CD8-positive, alpha-beta memory T cell (primary cell): Measurements from ENCODE around the gene CPNE2. TPM values are rescaled to one million over a fixed set of nuclear protein-coding genes. Genes with fewer than 3 reads are reported as not detected.
"Not testable (repeated sequence)": the region's sequence is repeated elsewhere in the genome, so short reads cannot be mapped to it uniquely, and the experiment has no call there.

Experiments
- CTCF ChIA-PET: fragments of 350-600 bp; sonication (Branson Sonifier 250); formaldehyde crosslinking; loops from one replicate; lab custom pipeline; 2021; ENCODE audit warnings: antibody characterized with exemption; lab: Charles Lee
- POLR2A ChIA-PET: fragments of 350-600 bp; sonication (Branson Sonifier 250); formaldehyde crosslinking; loops from one replicate; lab custom pipeline; 2021; ENCODE audit warnings: antibody characterized with exemption; lab: Charles Lee
- DNase-seq, 5 donors: peaks; one replicate each; pipeline versions ENCODE4 v3.0.0 to v3.0.0-alpha.2; 2020 to 2022; ENCODE audit warnings: mixed read lengths in 1 of 5
- H3K27ac ChIP-seq: one replicate; pipeline ENCODE4 v1.7.0; 2013; ENCODE audit warnings: low read depth, mild to moderate bottlenecking, low read length, moderate library complexity
- H3K27me3 ChIP-seq: 2 replicates; pipeline ENCODE4 v1.7.0; 2013; ENCODE audit warnings: low read length, mild to moderate bottlenecking; ENCODE audit not compliant: insufficient read depth, poor library complexity, severe bottlenecking
- H3K36me3 ChIP-seq: 2 replicates; pipeline ENCODE4 v1.7.0; 2013; ENCODE audit warnings: mild to moderate bottlenecking, low read length, moderate library complexity; ENCODE audit not compliant: insufficient read depth
- H3K4me1 ChIP-seq: 2 replicates; pipeline ENCODE4 v1.7.0; 2013; ENCODE audit warnings: mild to moderate bottlenecking, low read length, moderate library complexity; ENCODE audit not compliant: insufficient read depth
- H3K4me3 ChIP-seq: 2 replicates; pipeline ENCODE4 v1.7.0; 2013; ENCODE audit warnings: mild to moderate bottlenecking, low read length
- H3K9me3 ChIP-seq: 2 replicates; pipeline ENCODE4 v1.7.0; 2013; ENCODE audit warnings: mild to moderate bottlenecking, low read length
- H3K27ac Mint-ChIP-seq, 8 donors: one replicate each; pipeline ENCODE4 v1.8.0; 2020 to 2021; ENCODE audit warnings: mixed read lengths in 8 of 8, mild to moderate bottlenecking in 6 of 8, inconsistent platforms in 3 of 8, moderate library complexity in 3 of 8
- H3K27me3 Mint-ChIP-seq, 2 donors: one replicate each; pipeline ENCODE4 v1.8.0; 2020 to 2021; ENCODE audit warnings: mixed read lengths in 2 of 2, mild to moderate bottlenecking in 1 of 2, moderate library complexity in 1 of 2
- H3K36me3 Mint-ChIP-seq, 3 donors: one replicate each; pipeline ENCODE4 v1.8.0; 2020 to 2021; ENCODE audit warnings: mixed read lengths in 3 of 3, inconsistent platforms in 1 of 3, mild to moderate bottlenecking in 1 of 3
- H3K4me1 Mint-ChIP-seq, 3 donors: one replicate each; pipeline ENCODE4 v1.8.0; 2020 to 2021; ENCODE audit warnings: mixed read lengths in 3 of 3, inconsistent platforms in 1 of 3, mild to moderate bottlenecking in 1 of 3
- H3K4me3 Mint-ChIP-seq, 7 donors: one replicate each; pipeline ENCODE4 v1.8.0; 2020 to 2021; ENCODE audit warnings: mixed read lengths in 7 of 7, mild to moderate bottlenecking in 6 of 7, moderate library complexity in 4 of 7, inconsistent platforms in 2 of 7
- H3K9me3 Mint-ChIP-seq, 5 donors: one replicate each; pipeline ENCODE4 v1.8.0; 2020 to 2022; ENCODE audit warnings: mixed read lengths in 5 of 5, mild to moderate bottlenecking in 3 of 5, moderate library complexity in 2 of 5, inconsistent platforms in 1 of 5
- polyA plus RNA-seq: library from polyadenylated mRNA; unstranded; fragments of 300-500 nt; fragmentation: Illumina TruSeq; gene quantifications from one replicate; pipeline ENCODE4 v1.2.3, GENCODE V29; 2021
- total RNA-seq, 2 experiments: library from RNA; stranded (reverse); gene quantifications; one replicate each; pipeline ENCODE4 v1.2.3, GENCODE V29; 2021

Gene CPNE2
- total and polyA plus RNA-seq, 3 experiments from 2014 or later = 9.4 to 90.4 (median 9.4) TPM

DNA sequence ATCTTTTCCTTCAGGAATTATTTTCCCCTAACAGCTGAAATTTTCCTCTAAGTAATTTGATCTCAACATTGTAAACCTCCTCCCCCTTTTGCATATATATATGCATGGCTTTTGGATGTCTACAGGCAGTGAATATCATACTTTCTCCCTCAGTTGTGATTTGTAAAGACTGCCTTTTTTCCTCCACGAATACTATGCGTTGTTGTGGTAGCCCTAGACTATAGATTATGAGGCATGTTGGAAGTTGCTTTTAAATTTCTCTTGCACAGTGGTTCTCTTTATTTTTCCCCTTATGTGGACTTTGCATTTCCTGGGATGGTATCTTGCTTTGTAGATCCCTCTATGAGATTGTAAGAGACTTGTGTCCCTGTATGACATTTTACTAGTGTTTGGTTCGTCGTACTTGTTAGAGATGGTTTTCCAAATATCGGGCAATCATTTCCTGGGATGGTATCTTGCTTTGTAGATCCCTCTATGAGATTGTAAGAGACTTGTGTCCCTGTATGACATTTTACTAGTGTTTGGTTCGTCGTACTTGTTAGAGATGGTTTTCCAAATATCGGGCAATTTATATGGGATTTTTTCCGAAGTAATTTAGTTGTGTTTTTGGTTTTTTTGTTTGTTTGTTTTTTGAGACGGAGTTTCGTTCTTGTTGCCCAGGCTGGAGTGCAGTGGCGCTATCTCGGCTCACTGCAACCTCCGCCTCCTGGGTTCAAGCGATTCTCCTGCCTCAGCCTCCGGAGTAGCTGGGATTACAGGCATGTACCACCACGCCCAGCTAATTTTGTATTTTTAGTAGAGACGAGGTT, 95.7 kb downstream of the CPNE2 start:
- H3K9me3 Mint-ChIP-seq, POLR2A ChIA-PET, H3K36me3 ChIP-seq, DNase-seq, H3K9me3 ChIP-seq, H3K27me3 ChIP-seq, H3K27me3 Mint-ChIP-seq, CTCF ChIA-PET: not testable (repeated sequence)
- Mint-ChIP-seq H3K36me3 (peaks cover 0 to 31% (median 0%) of the 10 kb centered on the region in 3 donors), H3K4me3 (peak overlapping the region; percentile 92 to 98 (median 94)), H3K27ac (peak overlapping the region; percentile 58 to 98 (median 94)), H3K4me1 (peaks cover 52 to 72% (median 66%) of the 10 kb centered on the region in 3 donors)
- Histone ChIP-seq H3K4me1 (peaks cover 21% of the 10 kb centered on the region), H3K4me3 (peak overlapping the region; percentile 85), H3K27ac (peak overlapping the region; percentile 83)

DNA sequence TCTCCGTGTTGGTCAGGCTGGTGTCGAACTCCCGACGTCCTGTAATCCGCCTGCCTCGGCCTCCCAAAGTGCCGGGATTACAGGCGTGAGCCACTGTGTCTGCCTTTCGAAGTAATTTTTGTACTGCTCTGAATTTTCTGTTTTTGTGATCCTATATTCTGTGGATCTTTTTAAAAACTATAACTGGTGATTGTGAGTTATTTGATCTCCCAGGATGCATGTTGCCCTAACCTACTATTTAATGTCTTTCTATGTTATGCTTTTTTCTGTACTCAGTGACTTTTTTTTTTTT, 96.3 kb downstream of the CPNE2 start:
- Histone ChIP-seq H3K9me3 (no peaks in the 10 kb centered on the region), H3K27ac (no peak overlapping the region), H3K4me1 (peaks cover 21% of the 10 kb centered on the region), H3K4me3 (no peak overlapping the region), H3K27me3 (no peaks in the 10 kb centered on the region), H3K36me3 (no peaks in the 10 kb centered on the region)
- CTCF ChIA-PET = no interaction called here
- Mint-ChIP-seq H3K9me3 (no peaks in the 10 kb centered on the region), H3K36me3 (peaks cover 0 to 33% (median 0%) of the 10 kb centered on the region in 3 donors), H3K4me1 (peaks cover 53 to 73% (median 69%) of the 10 kb centered on the region in 3 donors), H3K27ac (peak overlapping the region in 3 of 8 donors; percentile 6 to 91 (median 58)), H3K4me3 (peak overlapping the region in 6 of 7 donors; percentile 13 to 66 (median 36)), H3K27me3 (peaks cover 0 to 3% of the 10 kb centered on the region in 2 donors)
- POLR2A ChIA-PET = no interaction called here
- DNase-seq = no peak

DNA sequence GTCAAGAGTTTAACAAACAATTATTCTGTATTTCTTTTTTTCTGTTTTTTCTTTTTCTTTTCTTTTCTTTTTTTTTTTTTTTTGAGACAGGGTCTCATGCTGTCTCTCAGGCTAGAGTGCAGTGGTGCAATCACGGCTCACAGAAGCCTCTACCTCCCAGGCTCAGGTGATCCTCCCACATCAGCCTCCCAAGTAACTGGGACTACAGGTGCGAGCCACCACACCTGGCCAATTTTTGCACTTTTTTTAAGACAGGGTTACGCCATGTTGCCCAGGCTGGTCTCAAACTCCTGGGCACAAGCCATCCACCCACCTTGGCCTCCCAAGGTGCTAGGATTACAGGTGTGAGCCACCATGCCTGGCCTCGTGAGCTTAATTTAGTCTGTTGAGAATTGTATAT, 97.1 kb downstream of the CPNE2 start:
- DNase-seq, H3K27me3 Mint-ChIP-seq, H3K27ac ChIP-seq, H3K36me3 ChIP-seq, H3K27me3 ChIP-seq, H3K4me3 ChIP-seq, H3K9me3 ChIP-seq, POLR2A ChIA-PET, H3K9me3 Mint-ChIP-seq, CTCF ChIA-PET, H3K27ac Mint-ChIP-seq: not testable (repeated sequence)
- peaks cover 49 to 71% (median 66%) of the 10 kb centered on the region in 3 donors for H3K4me1 Mint-ChIP-seq
- H3K4me1 ChIP-seq = peaks cover 15% of the 10 kb centered on the region
- H3K36me3 Mint-ChIP-seq = peaks cover 0 to 35% (median 0%) of the 10 kb centered on the region in 3 donors
- H3K4me3 Mint-ChIP-seq = peak overlapping the region in 1 of 7 donors; percentile 18

DNA sequence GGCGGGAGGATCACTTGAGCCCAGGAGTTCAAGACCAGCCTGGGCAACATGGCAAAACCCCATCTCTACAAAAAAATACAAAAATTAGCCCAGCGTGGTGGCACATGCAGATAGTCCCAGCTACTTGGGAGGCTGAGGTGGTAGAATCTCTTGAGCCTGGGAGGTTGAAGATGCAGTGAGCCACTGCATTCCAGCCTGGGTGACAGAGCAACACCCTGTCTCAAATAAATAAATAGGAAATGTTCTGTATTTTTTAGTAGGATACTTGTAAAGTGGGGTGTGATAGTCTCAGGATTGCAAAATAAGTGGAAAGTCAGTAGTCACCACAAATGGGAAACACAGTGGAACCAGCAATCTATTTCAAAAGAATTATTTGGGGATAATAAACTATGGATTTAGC, 97.8 kb downstream of the CPNE2 start:
- Mint-ChIP-seq H3K27ac (no peak overlapping the region), H3K9me3 (no peaks in the 10 kb centered on the region), H3K4me1 (peaks cover 43 to 67% (median 60%) of the 10 kb centered on the region in 3 donors), H3K4me3 (peak overlapping the region in 1 of 7 donors; percentile 18), H3K36me3 (peaks cover 0 to 36% (median 0%) of the 10 kb centered on the region in 3 donors), H3K27me3 (peaks cover 0 to 3% of the 10 kb centered on the region in 2 donors)
- H3K36me3 ChIP-seq = no peaks in the 10 kb centered on the region
- POLR2A ChIA-PET = no interaction called here
- H3K4me1 ChIP-seq = peaks cover 9% of the 10 kb centered on the region
- no peak for DNase-seq
- H3K27ac ChIP-seq = no peak overlapping the region
- no peaks in the 10 kb centered on the region for H3K27me3 ChIP-seq
- H3K9me3 ChIP-seq = no peaks in the 10 kb centered on the region
- CTCF ChIA-PET = no interaction called here
- no peak overlapping the region for H3K4me3 ChIP-seq

DNA sequence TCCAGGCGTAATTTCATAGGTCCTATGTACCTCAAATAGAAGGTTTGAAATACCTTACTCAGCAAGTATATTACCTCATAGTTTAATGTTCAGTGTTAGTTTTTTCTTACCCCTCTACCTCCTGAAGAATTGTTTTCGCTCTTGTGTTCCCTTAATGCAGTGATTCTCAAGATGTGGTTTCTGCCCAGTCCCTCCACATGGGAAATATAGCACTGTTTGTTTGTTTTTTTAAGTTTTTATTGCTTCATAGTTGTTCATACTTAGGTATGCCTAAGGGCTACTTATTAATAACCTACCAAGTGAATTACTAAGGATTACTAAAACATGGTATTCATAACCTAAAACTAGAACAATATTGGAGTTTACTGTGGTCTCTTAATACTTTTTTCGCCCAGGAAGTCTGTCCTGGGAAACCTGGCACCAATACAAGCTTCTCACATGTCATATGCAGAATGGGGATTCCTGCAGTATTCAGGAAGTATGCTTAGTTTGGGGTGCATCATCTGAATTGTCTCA, 98.7 kb downstream of the CPNE2 start:
- Mint-ChIP-seq H3K4me3 (no peak overlapping the region), H3K27ac (peak overlapping the region in 1 of 8 donors; percentile 25)
- CTCF ChIA-PET = no interaction called here

DNA sequence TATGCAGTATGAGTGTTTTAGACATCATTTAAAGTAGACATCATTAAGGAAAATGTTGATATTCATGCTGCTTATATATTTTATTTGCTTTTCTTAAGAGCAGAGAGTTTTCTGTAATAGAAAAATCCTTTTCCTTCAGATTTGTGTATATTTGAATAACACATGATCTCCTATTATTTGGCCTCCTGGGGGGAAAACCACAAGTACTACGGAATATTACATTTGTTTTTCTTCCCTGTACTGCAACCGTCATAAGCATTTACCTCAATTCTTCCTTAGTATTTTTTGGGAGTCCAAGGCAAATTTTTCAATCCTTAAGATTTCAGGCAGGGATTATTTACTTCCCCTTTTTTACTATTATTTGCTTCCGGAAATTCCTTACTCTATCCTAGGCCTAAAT, 99.8 kb downstream of the CPNE2 start:
- ChIA-PET POLR2A (no interaction called here), CTCF (no interaction called here)
- Histone ChIP-seq H3K9me3 (no peaks in the 10 kb centered on the region), H3K36me3 (no peaks in the 10 kb centered on the region), H3K27ac (no peak overlapping the region), H3K4me1 (peaks cover 7% of the 10 kb centered on the region), H3K4me3 (no peak overlapping the region), H3K27me3 (no peaks in the 10 kb centered on the region)
- Mint-ChIP-seq H3K36me3 (peaks cover 0 to 31% (median 3%) of the 10 kb centered on the region in 3 donors), H3K27ac (no peak overlapping the region), H3K4me1 (peaks cover 43 to 72% (median 65%) of the 10 kb centered on the region in 3 donors), H3K9me3 (no peaks in the 10 kb centered on the region), H3K27me3 (no peaks in the 10 kb centered on the region), H3K4me3 (no peak overlapping the region)
- no peak for DNase-seq

More for the DNA sequence above, 98.7 kb downstream of the CPNE2 start:
- Histone ChIP-seq H3K27ac (no peak overlapping the region), H3K4me1 (peaks cover 7% of the 10 kb centered on the region), H3K27me3 (no peaks in the 10 kb centered on the region), H3K9me3 (no peaks in the 10 kb centered on the region), H3K36me3 (no peaks in the 10 kb centered on the region), H3K4me3 (no peak overlapping the region)
- Mint-ChIP-seq H3K4me1 (peaks cover 41 to 68% (median 60%) of the 10 kb centered on the region in 3 donors), H3K27me3 (no peaks in the 10 kb centered on the region), H3K36me3 (peaks cover 0 to 32% (median 0%) of the 10 kb centered on the region in 3 donors), H3K9me3 (no peaks in the 10 kb centered on the region)
- DNase-seq = no peak
- POLR2A ChIA-PET = no interaction called here

DNA sequence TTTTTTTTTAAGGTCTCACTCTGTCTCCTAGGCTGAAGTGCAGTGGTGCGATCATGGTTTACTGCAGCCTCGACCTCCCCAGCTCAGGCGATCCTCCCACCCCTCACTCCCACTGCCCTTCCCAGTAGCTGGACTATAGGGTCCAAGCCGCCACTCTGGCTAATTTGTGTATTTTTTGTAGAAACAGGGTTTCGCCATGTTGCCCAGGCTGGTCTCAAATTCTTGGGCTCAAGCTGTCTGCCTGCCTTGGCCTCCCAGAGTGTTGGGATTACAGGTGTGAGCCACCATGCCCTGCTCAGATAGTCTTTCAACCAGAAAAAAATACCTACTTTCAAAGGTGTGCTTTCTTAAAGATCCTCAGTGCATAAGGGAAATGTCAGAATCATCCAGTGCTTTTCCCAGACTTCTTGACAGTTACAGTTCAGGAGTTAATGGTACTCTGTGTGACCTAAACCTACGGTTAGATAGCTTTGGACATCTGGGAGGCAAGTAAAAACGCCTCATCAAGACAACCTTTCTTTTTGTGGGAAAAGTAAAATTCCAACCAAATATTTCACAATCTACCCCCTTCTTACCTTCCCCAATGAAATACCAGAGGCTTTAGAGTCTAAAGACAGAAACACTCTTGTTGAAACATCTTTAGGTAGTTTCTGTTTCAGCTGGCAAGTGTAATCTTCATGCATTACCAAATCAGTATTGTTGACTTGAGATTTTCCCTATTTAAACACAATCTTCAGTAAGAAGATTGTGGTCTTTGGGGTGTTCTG, 100.5 kb downstream of the CPNE2 start:
- Histone ChIP-seq H3K27me3 (no peaks in the 10 kb centered on the region), H3K27ac (no peak overlapping the region), H3K9me3 (no peaks in the 10 kb centered on the region), H3K4me1 (peaks cover 3% of the 10 kb centered on the region), H3K4me3 (no peak overlapping the region), H3K36me3 (no peaks in the 10 kb centered on the region)
- H3K4me3 Mint-ChIP-seq = no peak overlapping the region
- ChIA-PET POLR2A (no interaction called here), CTCF (no interaction called here)
- no peaks in the 10 kb centered on the region for H3K9me3 Mint-ChIP-seq
- H3K27ac Mint-ChIP-seq = peak overlapping the region in 1 of 8 donors; percentile 7
- H3K36me3 Mint-ChIP-seq = peaks cover 0 to 28% (median 3%) of the 10 kb centered on the region in 3 donors
- no peak for DNase-seq
- H3K27me3 Mint-ChIP-seq = no peaks in the 10 kb centered on the region
- peaks cover 37 to 66% (median 58%) of the 10 kb centered on the region in 3 donors for H3K4me1 Mint-ChIP-seq

DNA sequence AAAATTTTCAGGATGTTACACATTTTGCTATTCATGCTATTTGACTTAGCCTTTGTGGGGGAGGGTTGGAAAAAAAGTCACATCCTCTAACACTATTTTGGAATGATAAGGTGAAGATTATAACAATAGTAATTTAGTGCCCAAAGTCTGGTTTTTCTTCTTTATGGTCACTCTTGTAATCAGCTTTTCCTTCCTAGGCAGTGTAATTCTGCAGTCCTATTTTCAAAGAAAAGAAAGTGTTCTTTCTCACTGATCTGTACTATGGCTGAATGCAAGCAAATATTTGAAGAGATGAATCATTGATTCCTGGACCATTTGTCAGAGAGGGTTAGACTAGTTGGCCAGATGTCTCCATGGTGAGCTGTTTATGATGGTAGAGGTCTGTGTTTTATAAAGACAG, 102.1 kb downstream of the CPNE2 start:
- Histone ChIP-seq H3K4me3 (no peak overlapping the region), H3K27ac (no peak overlapping the region), H3K27me3 (no peaks in the 10 kb centered on the region), H3K36me3 (no peaks in the 10 kb centered on the region), H3K9me3 (no peaks in the 10 kb centered on the region), H3K4me1 (no peaks in the 10 kb centered on the region)
- Mint-ChIP-seq H3K9me3 (no peaks in the 10 kb centered on the region), H3K4me3 (no peak overlapping the region), H3K4me1 (peaks cover 34 to 56% (median 50%) of the 10 kb centered on the region in 3 donors), H3K36me3 (peaks cover 0 to 31% (median 3%) of the 10 kb centered on the region in 3 donors), H3K27ac (peak overlapping the region in 2 of 8 donors; percentile 9 to 33), H3K27me3 (no peaks in the 10 kb centered on the region)
- no peak for DNase-seq
- POLR2A ChIA-PET = interaction anchor here (0.6 kb wide), 1 partner anchor 218 kb away, joined by 3 read pairs; no protein-coding TSS in a partner anchor
- CTCF ChIA-PET = no interaction called here
